HCT116 (cell line): ENCODE data around the gene ZBTB38. TPM values are rescaled to one million over a fixed set of nuclear protein-coding genes. Genes with fewer than 3 reads are reported as not detected.

Experiments used
- ATAC-seq: fragments of 200-7000 bp; cut with Tn5 transposase; 2 replicates; pipeline ENCODE4 v1.9.1; 2020; ENCODE audit warnings: mild to moderate bottlenecking, moderate library complexity
- BruUV-seq: library from RNA; stranded (reverse); fragments of 400-500 nt; replicated peaks from 2 replicates; lab custom pipeline; 2021; lab: Mats Ljungman, UMichigan
- CTCF ChIA-PET: fragments of 300-600 bp; sonication (Branson Sonifier 250); formaldehyde crosslinking; loops from one replicate; lab custom pipeline; 2021; ENCODE audit warnings: antibody characterized with exemption; lab: Charles Lee
- POLR2A ChIA-PET: fragments of 300-600, 350-600 bp; sonication (Branson Sonifier 250); formaldehyde crosslinking; loops from one replicate; lab custom pipeline; 2021; ENCODE audit warnings: antibody characterized with exemption; lab: Charles Lee
- RAD21 ChIA-PET, 2 experiments: fragments of 300-600 bp; sonication (Branson Sonifier 250); formaldehyde crosslinking; loops; one replicate each; lab custom pipeline; 2023; ENCODE audit warnings: low total read pairs in 2 of 2; ENCODE audit not compliant: uncharacterized antibody in 2 of 2, unreplicated experiment in 2 of 2, low non-redundant PET in 1 of 2; lab: Charles Lee
- DNase-seq: peaks from one replicate; pipeline ENCODE4 v3.0.0-alpha.2; 2010; ENCODE audit warnings: low read depth, low spot score
- H2AFZ ChIP-seq: fragments of 200-600 bp; shearing (Covaris generic), sonication (generic); 2 replicates; pipeline ENCODE4 v1.6.1; 2017; ENCODE audit warnings: low read depth, mixed run types, mixed read lengths, antibody characterized with exemption, low read length; ENCODE audit not compliant: poor library complexity, severe bottlenecking
- H3K27ac ChIP-seq: 2 replicates; pipeline ENCODE4 v1.5.1; 2012; ENCODE audit warnings: low read depth, low read length
- H3K27me3 ChIP-seq: fragments of 200-600 bp; sonication (generic); 2 replicates; pipeline ENCODE4 v1.6.1; 2016; ENCODE audit warnings: mixed run types, low read length, mixed read lengths; ENCODE audit not compliant: insufficient read depth
- H3K36me3 ChIP-seq, 2 experiments: fragments of 200-500 bp in 1 of 2; fragments of 200-600 bp in 1 of 2; sonication (Bioruptor generic) in 1 of 2; sonication (generic) in 1 of 2; 2 replicates each; pipeline versions ENCODE4 v1.5.1 to v1.6.1; 2014 to 2016; ENCODE audit warnings: low read length in 2 of 2, inconsistent platforms in 1 of 2, mixed read lengths in 1 of 2, mixed run types in 1 of 2; ENCODE audit not compliant: insufficient read depth in 2 of 2, control insufficient read depth in 1 of 2
- H3K4me1 ChIP-seq, 2 experiments: fragments of 200-600 bp in 1 of 2; sonication (generic) in 1 of 2; 2 replicates each; pipeline versions ENCODE4 v1.5.1 to v1.6.1; 2012 to 2017; ENCODE audit warnings: low read length in 2 of 2, inconsistent platforms in 1 of 2, mild to moderate bottlenecking in 1 of 2, mixed read lengths in 1 of 2, mixed run types in 1 of 2, moderate library complexity in 1 of 2; ENCODE audit not compliant: insufficient read depth in 2 of 2, control insufficient read depth in 1 of 2
- H3K4me2 ChIP-seq: fragments of 200-600 bp; sonication (generic); 2 replicates; pipeline ENCODE4 v1.6.1; 2017; ENCODE audit warnings: mixed run types, low read length, mixed read lengths
- H3K4me3 ChIP-seq, 2 experiments: fragments of 200-600 bp in 1 of 2; sonication (generic) in 1 of 2; replicated peaks in 1 of 2; 2 replicates each; pipeline ENCODE4 v1.5.1; 2011 to 2016; ENCODE audit warnings: low read length in 2 of 2, control low read depth in 1 of 2, low read depth in 1 of 2, mild to moderate bottlenecking in 1 of 2, mixed read lengths in 1 of 2, mixed run types in 1 of 2
- H3K79me2 ChIP-seq: fragments of 200-600 bp; sonication (generic); 2 replicates; pipeline ENCODE4 v1.6.1; 2017; ENCODE audit warnings: mild to moderate bottlenecking, mixed run types, low read length, moderate library complexity, mixed read lengths; ENCODE audit not compliant: insufficient read depth
- H3K9ac ChIP-seq: fragments of 200-600 bp; sonication (generic); 2 replicates; pipeline ENCODE4 v1.6.1; 2016; ENCODE audit warnings: low read length, mixed read lengths
- H3K9me2 ChIP-seq: fragments of 200-600 bp; sonication (generic), shearing (Covaris generic); 2 replicates; pipeline ENCODE4 v1.6.1; 2017; ENCODE audit warnings: mixed run types, mild to moderate bottlenecking, moderate library complexity; ENCODE audit not compliant: insufficient read depth
- H3K9me3 ChIP-seq, 2 experiments: fragments of 200-500 bp in 1 of 2; fragments of 200-600 bp in 1 of 2; sonication (Bioruptor generic) in 1 of 2; sonication (generic) in 1 of 2; 2 replicates each; pipeline ENCODE4 v1.6.1; 2014 to 2017; ENCODE audit warnings: low read length in 2 of 2, mixed read lengths in 2 of 2, inconsistent platforms in 1 of 2, low read depth in 1 of 2, mild to moderate bottlenecking in 1 of 2, mixed run types in 1 of 2, moderate library complexity in 1 of 2; ENCODE audit not compliant: control insufficient read depth in 1 of 2, insufficient read depth in 1 of 2
- H4K20me1 ChIP-seq: fragments of 200-600 bp; sonication (generic), shearing (Covaris generic); 2 replicates; pipeline ENCODE4 v1.6.1; 2017; ENCODE audit warnings: mixed run types, mild to moderate bottlenecking, moderate library complexity; ENCODE audit not compliant: insufficient read depth
- CBX3 ChIP-seq: IDR thresholded peaks from 2 replicates; pipeline ENCODE4 v1.6.1; 2012; ENCODE audit warnings: low read depth
- CEBPB ChIP-seq: IDR thresholded peaks from 2 replicates; pipeline ENCODE4 v1.6.1; 2012; ENCODE audit warnings: low read depth
- CTCF ChIP-seq, 3 experiments: fragments of 200-600 bp in 1 of 3; sonication (generic) in 1 of 3; IDR thresholded peaks in 2 of 3; conservative IDR thresholded peaks in 1 of 3; 2 replicates each; pipeline ENCODE4 v1.5.1; 2012 to 2017; ENCODE audit warnings: low read depth in 2 of 3, low read length in 2 of 3, antibody characterized with exemption in 1 of 3, borderline replicate concordance in 1 of 3, control low read depth in 1 of 3, mild to moderate bottlenecking in 1 of 3, mixed read lengths in 1 of 3, mixed run types in 1 of 3, moderate library complexity in 1 of 3; ENCODE audit not compliant: insufficient read depth in 1 of 3
- EGR1 ChIP-seq: IDR thresholded peaks from 2 replicates; pipeline ENCODE4 v1.6.1; 2012; ENCODE audit warnings: low read depth
- JUND ChIP-seq: IDR thresholded peaks from 2 replicates; pipeline ENCODE4 v1.6.1; 2012
- MAX ChIP-seq: IDR thresholded peaks from 2 replicates; pipeline ENCODE4 v1.6.1; 2012
- POLR2A ChIP-seq: IDR thresholded peaks from 2 replicates; pipeline ENCODE4 v1.7.0; 2011; ENCODE audit warnings: borderline replicate concordance; ENCODE audit not compliant: insufficient read depth, insufficient read length; ENCODE audit errors: extremely low read depth
- POLR2AphosphoS5 ChIP-seq: IDR thresholded peaks from 2 replicates; pipeline ENCODE4 v1.6.1; 2011; ENCODE audit warnings: mild to moderate bottlenecking, low read depth, low read length, moderate library complexity
- RAD21 ChIP-seq: IDR thresholded peaks from 2 replicates; pipeline ENCODE4 v1.6.1; 2012; ENCODE audit warnings: low read depth, mild to moderate bottlenecking
- TCF7L2 ChIP-seq: IDR thresholded peaks from 2 replicates; pipeline ENCODE4 v1.7.0; 2011; ENCODE audit warnings: borderline replicate concordance, inconsistent platforms; ENCODE audit not compliant: insufficient read depth, insufficient read length; ENCODE audit errors: extremely low read depth
- YY1 ChIP-seq: IDR thresholded peaks from 2 replicates; pipeline ENCODE4 v1.6.1; 2011; ENCODE audit warnings: low read length, low read depth, moderate library complexity, mild to moderate bottlenecking; ENCODE audit not compliant: insufficient replicate concordance; ENCODE audit errors: extremely low read depth
- ZBTB33 ChIP-seq: IDR thresholded peaks from 2 replicates; pipeline ENCODE4 v1.6.1; 2011; ENCODE audit warnings: mild to moderate bottlenecking, low read length, moderate library complexity; ENCODE audit not compliant: insufficient replicate concordance; ENCODE audit errors: extremely low read depth
- ZNF274 ChIP-seq: fragments of 200-500 bp; sonication (Bioruptor generic); IDR thresholded peaks from 2 replicates; pipeline ENCODE4 v1.6.1; 2014; ENCODE audit warnings: mild to moderate bottlenecking, low read depth, low read length, inconsistent platforms
- intact Hi-C: fragments of 100-400 bp; cut with micrococcal nuclease; formaldehyde crosslinking; loops from 2 replicates; pipeline ENCODE4 v1.10.0; 2022
- total RNA-seq: library from RNA; stranded (reverse); gene quantifications from one replicate; pipeline ENCODE4 v1.2.1, GENCODE V29; 2021; ENCODE audit not compliant: unreplicated experiment

The ZBTB38 gene
- total RNA-seq, 1 experiment from 2014 or later, result 33.5 TPM

- Histone ChIP-seq H3K9ac (no peak overlapping the region), H3K27me3 (no peaks in the 10 kb centered on the region), H3K4me2 (no peak overlapping the region), H3K4me3 (no peak overlapping the region), H3K9me3 (no peaks in the 10 kb centered on the region)
- BruUV-seq, result no TSS peak
- intact Hi-C loops, result no loop called here
- no peak for TF ChIP-seq RAD21
- TF ChIP-seq TCF7L2, result no peak
- no peak for TF ChIP-seq MAX
- TF ChIP-seq EGR1, result no peak
- no peak for TF ChIP-seq YY1
- TF ChIP-seq POLR2AphosphoS5, result no peak
- no peak for TF ChIP-seq POLR2A
- no peak for TF ChIP-seq ZNF274
- TF ChIP-seq ZBTB33, result no peak
- no peak for TF ChIP-seq CBX3
- no peak for TF ChIP-seq CTCF (IDR thresholded peaks at IDR 0.05 in 2 of 3, conservative IDR thresholded peaks at IDR 0.05 in 1 of 3; ENCODE audit: borderline replicate concordance in 1 of 3, insufficient read depth in 1 of 3, low read depth in 2 of 3, low read length in 2 of 3)
- no peak for TF ChIP-seq CEBPB
- no peak for TF ChIP-seq JUND
- TF ChIP-seq, all 23 proteins: peak for 0
- ChIA-PET POLR2A (interaction anchor here (0.8 to 1.6 kb wide), 2 partner anchors 9 to 16 kb away, joined by 3 read pairs; no protein-coding TSS in a partner anchor), RAD21 (no interaction called here), CTCF (no interaction called here)
- no peak overlapping the region for H3K27ac ChIP-seq
- H2AFZ ChIP-seq, result no peak overlapping the region
- H4K20me1 ChIP-seq, result no peaks in the 10 kb centered on the region
- H3K4me1 ChIP-seq, result no peaks in the 10 kb centered on the region
- H3K36me3 ChIP-seq, result no peaks in the 10 kb centered on the region; a peak in 1 of 4 replicates
- DNase-seq (no peak), ATAC-seq (no peak)
- H3K79me2 ChIP-seq, result no peaks in the 10 kb centered on the region
- H3K9me2 ChIP-seq, result no peaks in the 10 kb centered on the region
These were observed 17.3 kb downstream of the ZBTB38 start for GRCh38 chr3:141385406-141386125.
